ENCODE measurements around the gene NT5DC2.

NT5DC2 gene

GRCh38 chr3:52487788-52488691 is 45.6 kb downstream of the NT5DC2 start:
- no peak for DNase-seq (ENCODE audit: low spot score)

GRCh38 chr3:52487050-52487787 is 46.4 kb downstream of the NT5DC2 start:
- no peak for DNase-seq (ENCODE audit: low spot score)

- DNase-seq (ENCODE audit: low spot score), result no peak
Observed at GRCh38 chr3:52484680-52485461, 48.8 kb downstream of the NT5DC2 start.

GRCh38 chr3:52483577-52484381 is 49.9 kb downstream of the NT5DC2 start:
- DNase-seq (ENCODE audit: low spot score), result no peak

GRCh38 chr3:52483081-52483480 is 50.6 kb downstream of the NT5DC2 start:
- no peak for DNase-seq (ENCODE audit: low spot score)

GRCh38 chr3:52481819-52482521 is 51.7 kb downstream of the NT5DC2 start:
- DNase-seq (ENCODE audit: low spot score), result peak; percentile 94

- DNase-seq (ENCODE audit: low spot score), result no peak
Observed at GRCh38 chr3:52480768-52481715, 52.6 kb downstream of the NT5DC2 start.

GRCh38 chr3:52479877-52480575 is 53.6 kb downstream of the NT5DC2 start:
- DNase-seq (ENCODE audit: low spot score), result no peak

- no peak for DNase-seq (ENCODE audit: low spot score)
Observed at GRCh38 chr3:52479037-52479876, 54.4 kb downstream of the NT5DC2 start.

GRCh38 chr3:52477796-52478095 is 55.9 kb downstream of the NT5DC2 start:
- DNase-seq (ENCODE audit: low spot score), result no peak

GRCh38 chr3:52477076-52477795 is 56.4 kb downstream of the NT5DC2 start:
- DNase-seq (ENCODE audit: low spot score), result no peak
